Stimulated activated CD4-positive, alpha-beta T cell treated with anti-CD3 and anti-CD28 coated beads, Interleukin-4, amount 100 ng/mL, for 24 hours (primary cell): ENCODE measurements around the gene TUT7.
"Not testable (repeated sequence)": the region's sequence is repeated elsewhere in the genome, so short reads cannot be mapped to it uniquely, and the experiment has no call there.

Source experiments
- DNase-seq: peaks from one replicate; pipeline ENCODE4 v3.0.0-alpha.2; 2020

The TUT7 gene

GRCh38 chr9:86344818-86345217 is 9.4 kb downstream of the TUT7 start:
- DNase-seq, result no peak

- no peak for DNase-seq
These were observed 11.9 kb downstream of the TUT7 start for GRCh38 chr9:86342269-86342668.

DNA sequence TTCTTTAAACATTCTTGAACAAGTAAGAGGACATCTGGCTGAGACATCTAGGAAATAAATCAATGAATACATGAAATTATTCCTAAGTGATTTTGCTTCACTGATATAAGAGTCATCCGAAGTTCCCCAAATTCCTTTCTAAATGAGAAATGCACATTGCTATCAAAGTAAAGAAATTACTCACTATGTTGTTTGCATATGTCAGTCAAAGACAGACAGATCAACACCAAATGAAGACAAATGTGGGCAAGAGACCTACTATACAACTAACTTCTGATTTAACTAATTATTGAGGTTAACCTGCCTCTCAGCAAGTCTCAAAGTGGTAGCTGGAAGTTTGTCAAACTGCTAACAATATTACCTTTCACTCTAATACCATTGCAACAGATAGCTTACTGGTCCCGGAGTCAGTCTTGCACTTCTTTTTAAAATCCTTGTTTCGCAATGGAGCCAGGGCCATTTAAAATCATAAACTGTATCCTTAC is 13.2 kb downstream of the TUT7 start:
- DNase-seq, result no peak

- no peak for DNase-seq
These were observed 13.7 kb downstream of the TUT7 start for GRCh38 chr9:86340356-86341006.

- no peak for DNase-seq
These were observed 16.6 kb downstream of the TUT7 start for GRCh38 chr9:86337469-86338108.

- DNase-seq, result no peak
These were observed 18.2 kb downstream of the TUT7 start for GRCh38 chr9:86336058-86336457.

- no peak for DNase-seq
These were observed 20.6 kb downstream of the TUT7 start for GRCh38 chr9:86333651-86334050.

GRCh38 chr9:86330186-86330585 is 24.0 kb downstream of the TUT7 start:
- no peak for DNase-seq

- no peak for DNase-seq
These were observed 24.6 kb downstream of the TUT7 start for GRCh38 chr9:86329649-86330048.

DNA sequence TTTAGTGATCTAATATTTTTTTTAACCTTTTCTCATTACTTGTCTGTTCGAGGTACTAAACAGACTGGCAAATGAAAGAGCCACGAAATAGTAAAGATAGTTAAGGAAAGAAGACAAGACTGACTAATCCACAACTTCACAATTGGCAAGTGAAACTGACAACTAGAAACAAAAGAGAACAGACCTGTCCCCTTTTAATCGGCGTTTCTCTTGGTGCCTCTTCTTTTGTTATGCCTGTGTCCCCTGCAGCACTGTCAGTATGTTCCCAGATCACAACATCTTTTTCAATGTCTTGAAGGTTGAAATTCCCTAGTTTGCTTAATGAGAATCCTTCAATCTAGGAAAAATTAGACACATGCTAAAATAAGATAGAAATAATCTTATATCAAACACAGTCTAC is 26.1 kb downstream of the TUT7 start:
- DNase-seq, result no peak

GRCh38 chr9:86326536-86326935 is 27.7 kb downstream of the TUT7 start:
- no peak for DNase-seq

GRCh38 chr9:86324901-86325300 is 29.3 kb downstream of the TUT7 start:
- DNase-seq, result no peak

DNA sequence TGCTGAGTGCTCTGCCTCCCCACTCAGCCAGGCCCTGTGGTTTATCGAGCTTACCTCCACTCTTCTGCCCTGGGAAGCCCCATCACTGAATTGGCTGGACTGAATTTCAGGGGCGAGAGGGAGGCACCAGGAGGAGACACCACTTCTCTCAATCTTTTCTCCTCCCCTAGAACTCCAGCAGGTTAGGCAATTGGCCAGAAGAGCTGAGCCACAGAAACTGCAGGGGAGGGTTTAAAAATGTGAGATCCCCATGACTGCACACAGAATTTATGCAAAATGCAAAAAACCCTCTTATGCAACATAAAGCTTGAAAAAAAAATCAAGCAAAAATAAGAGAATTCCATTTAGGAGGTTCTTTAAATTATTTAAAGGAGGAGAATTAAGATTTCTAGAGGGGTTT is 29.9 kb downstream of the TUT7 start:
- DNase-seq, result no peak

DNA sequence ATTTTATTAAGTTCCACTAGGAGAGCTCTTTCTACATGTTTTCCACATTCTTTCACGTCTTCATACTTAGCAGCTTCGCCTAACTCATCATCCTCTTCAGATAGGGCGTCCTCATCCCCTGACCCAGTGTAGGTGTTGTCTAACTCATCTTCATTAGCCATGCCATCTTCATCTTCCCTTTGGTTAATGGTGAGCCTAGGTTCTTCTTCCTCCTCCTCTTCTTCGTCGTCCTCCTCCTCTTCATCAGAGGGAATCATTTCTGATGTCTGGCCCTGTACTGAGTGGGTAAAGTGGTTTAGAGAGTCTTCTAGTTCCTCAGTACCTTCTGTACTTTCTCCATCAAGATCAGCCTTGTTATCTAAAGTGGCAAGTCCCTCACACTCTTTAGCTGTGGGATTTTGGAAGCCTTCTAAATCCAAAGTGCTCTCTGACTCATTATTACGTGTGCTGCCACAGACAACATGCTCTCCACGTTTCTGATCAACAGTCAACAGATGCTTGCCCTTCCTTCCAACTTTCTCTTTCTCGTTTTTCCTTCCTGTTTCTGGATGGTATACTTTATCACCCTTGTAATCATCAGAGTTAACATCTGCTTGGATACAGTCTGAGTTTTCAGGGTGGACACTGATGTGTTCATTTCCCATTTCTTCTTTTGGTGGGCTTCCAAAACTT is 31.1 kb downstream of the TUT7 start:
- DNase-seq, result no peak

GRCh38 chr9:86321373-86321772 is 32.8 kb downstream of the TUT7 start:
- DNase-seq, result no peak

- DNase-seq, result no peak
These were observed 36.0 kb downstream of the TUT7 start for GRCh38 chr9:86318187-86318586.

GRCh38 chr9:86315078-86315477 is 39.1 kb downstream of the TUT7 start:
- DNase-seq, result no peak

DNA sequence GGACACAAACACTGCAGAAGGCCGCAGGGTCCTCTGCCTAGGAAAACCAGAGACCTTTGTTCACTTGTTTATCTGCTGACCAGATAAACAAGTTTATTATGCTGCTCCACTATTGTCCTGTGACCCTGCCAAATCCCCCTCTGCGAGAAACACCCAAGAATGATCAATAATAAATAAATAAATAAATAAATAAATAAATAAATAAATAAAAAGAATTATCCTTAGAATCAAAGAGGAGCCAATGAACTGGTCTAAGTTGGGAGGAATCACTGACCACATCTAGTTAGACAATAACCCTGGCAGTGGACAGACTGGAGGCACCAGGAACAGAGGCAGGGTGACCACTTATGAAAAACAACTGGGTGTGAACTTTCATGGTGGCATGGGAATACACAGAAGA is 41.3 kb downstream of the TUT7 start:
- not testable (repeated sequence) for DNase-seq

DNA sequence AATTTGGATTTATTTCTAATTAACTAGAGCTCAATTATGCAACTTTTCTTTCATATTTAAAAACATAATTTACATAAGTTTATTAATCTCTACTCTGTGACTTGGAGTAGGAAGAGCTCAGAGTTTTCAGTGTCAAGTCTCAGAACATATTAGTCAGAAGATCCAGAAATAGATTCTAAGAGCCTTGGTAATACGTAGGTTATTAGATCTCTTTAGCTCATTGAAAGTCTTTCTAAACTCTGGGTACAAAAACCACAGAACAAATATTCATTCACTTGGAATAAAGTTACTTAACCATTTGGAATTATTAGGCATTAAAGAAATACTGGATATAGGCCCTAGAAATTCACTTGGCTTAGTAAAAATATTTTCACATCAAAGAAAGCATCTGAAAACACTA is 45.5 kb downstream of the TUT7 start:
- no peak for DNase-seq

- DNase-seq, result no peak
These were observed 49.9 kb downstream of the TUT7 start for GRCh38 chr9:86304236-86304730.

DNA sequence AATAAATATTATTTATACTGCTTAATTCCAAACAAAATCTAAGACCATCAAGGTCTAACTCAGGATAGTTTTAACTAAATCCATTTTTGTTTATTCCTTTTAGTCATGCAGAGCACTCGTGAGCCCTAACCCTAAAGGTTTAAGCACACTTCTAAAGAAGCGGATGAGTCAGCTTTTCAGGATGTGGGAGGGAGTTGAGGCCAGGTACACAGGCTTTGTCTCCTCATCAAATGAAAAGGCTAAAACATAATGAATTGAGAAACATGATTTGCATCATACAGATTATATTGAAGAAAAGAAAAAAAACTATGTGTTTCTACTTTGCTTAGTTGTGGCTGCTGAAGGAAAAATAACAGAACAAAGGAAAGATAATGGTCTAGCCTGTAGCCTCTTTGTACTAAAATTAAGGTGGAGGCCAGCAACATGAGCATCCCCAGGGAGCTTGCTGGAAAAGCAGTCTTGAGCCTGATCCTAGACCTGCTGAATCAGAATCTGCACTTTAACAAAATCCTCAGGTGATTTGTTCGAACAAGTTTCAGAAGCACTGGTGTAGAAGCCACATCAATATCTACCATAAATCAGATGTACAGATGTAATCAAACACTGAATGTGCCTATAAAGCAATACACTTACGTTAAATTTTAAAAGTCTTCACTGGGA is 50.8 kb downstream of the TUT7 start:
- DNase-seq, result peak; percentile 52

DNA sequence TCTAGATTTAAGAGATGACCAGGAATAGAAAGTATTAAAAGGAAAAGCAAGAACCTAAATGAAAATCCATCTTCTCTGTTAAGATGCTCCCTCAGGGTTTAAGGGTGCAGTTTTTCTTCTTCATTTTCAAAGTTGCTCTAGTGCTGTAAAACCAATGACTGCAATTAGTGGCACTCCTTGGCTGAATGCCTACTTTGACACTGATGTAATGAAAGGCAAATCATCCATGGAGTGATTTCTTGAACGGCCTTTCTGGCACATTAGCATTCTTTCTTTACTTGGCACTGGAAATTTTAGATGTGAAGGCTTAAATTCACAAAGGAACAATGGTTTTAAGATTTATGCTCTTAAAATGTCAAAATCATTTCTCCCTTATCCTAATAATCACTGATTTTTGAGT is 52.5 kb downstream of the TUT7 start:
- DNase-seq, result no peak

DNA sequence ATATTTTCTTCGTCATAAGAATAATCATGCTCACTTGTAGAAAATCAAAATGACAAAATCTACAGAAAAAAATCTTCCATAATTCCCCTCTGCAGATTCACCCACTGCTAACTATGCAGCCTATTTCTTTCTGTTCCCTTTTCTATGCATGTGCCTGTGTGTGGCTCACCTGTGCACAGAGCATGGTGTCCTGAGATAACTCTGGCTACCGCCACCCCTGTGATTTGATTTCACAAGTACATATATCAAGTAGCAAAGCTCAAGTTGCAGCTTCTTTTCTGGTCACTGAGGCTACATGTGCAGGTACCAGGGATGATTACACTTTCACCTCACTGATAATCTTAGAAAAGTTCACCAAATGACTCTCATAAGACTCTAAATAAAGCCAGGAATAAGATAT is 53.5 kb downstream of the TUT7 start:
- no peak for DNase-seq

GRCh38 chr9:86298873-86299272 is 55.3 kb downstream of the TUT7 start:
- DNase-seq, result no peak
